Erythroblast (primary cell): ENCODE measurements around the gene PRSS38.

Source experiments
- GATA1 ChIP-seq: IDR thresholded peaks from 2 replicates; pipeline ENCODE4 v1.6.1; 2011; ENCODE audit warnings: low read depth, mild to moderate bottlenecking, control low read depth, low read length, moderate library complexity
- POLR2A ChIP-seq: IDR thresholded peaks from 2 replicates; pipeline ENCODE4 v1.6.1; 2011; ENCODE audit warnings: mild to moderate bottlenecking, low read length

DNA sequence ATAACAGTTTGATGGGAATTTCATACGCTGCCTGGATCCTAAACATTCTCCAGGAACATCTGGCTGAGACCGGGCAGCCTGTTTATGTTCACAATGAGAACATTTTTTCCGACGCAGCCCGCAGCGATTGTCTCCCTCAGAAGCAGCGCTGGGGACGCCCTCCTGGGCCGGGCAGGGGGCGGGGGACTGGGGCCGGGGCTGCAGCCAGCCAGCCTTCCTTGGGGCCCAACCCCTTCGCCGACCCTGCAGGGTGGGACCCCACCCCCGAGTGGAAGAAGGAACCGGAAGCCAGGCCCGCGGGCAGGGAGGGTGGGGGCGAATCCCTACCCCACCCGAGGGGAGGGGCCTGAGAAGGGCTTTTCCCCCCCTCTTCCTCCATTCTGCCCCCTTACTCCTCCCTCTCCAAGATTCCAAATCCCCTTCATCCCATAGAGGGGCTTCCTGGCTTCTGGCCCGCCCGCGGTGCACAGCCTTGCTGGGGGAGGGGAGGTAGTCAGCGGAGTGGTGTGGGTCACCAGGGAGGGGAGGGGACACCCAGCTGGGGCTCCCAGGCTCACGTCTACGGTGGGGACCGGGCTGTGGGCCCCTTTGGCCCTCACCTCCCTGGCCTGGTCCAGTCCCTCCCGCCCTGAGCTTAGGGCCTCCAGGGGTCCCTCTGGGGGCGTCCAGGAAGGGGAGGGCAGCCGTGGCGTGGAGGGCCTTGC, 71.7 kb downstream of the PRSS38 start:
- no peak for TF ChIP-seq POLR2A
- TF ChIP-seq GATA1: no peak
